ENCODE measurements around the gene ABCF3.

The ABCF3 gene

GRCh38 chr3:184188080-184188479 is 2.1 kb downstream of the ABCF3 start:
- no peak for DNase-seq (ENCODE audit: low spot score)

GRCh38 chr3:184189421-184189820 is 3.4 kb downstream of the ABCF3 start:
- DNase-seq (ENCODE audit: low spot score), result no peak

- DNase-seq (ENCODE audit: low spot score), result no peak
Measured at GRCh38 chr3:184192889-184193288, 6.9 kb downstream of the ABCF3 start.

GRCh38 chr3:184193991-184194539 is 8.1 kb downstream of the ABCF3 start:
- no peak for DNase-seq (ENCODE audit: low spot score)

- no peak for DNase-seq (ENCODE audit: low spot score)
Measured at GRCh38 chr3:184196536-184196935, 10.5 kb downstream of the ABCF3 start.

- no peak for DNase-seq (ENCODE audit: low spot score)
Measured at GRCh38 chr3:184198509-184198908, 12.5 kb downstream of the ABCF3 start.

GRCh38 chr3:184200825-184201224 is 14.8 kb downstream of the ABCF3 start:
- no peak for DNase-seq (ENCODE audit: low spot score)

GRCh38 chr3:184203526-184203925 is 17.5 kb downstream of the ABCF3 start:
- no peak for DNase-seq (ENCODE audit: low spot score)

GRCh38 chr3:184209146-184209923 is 23.3 kb downstream of the ABCF3 start:
- DNase-seq (ENCODE audit: low spot score), result no peak

- no peak for DNase-seq (ENCODE audit: low spot score)
Measured at GRCh38 chr3:184211297-184211696, 25.3 kb downstream of the ABCF3 start.

GRCh38 chr3:184211718-184212117 is 25.7 kb downstream of the ABCF3 start:
- DNase-seq (ENCODE audit: low spot score), result no peak

- DNase-seq (ENCODE audit: low spot score), result no peak
Measured at GRCh38 chr3:184218814-184219213, 32.8 kb downstream of the ABCF3 start.

- DNase-seq (ENCODE audit: low spot score), result no peak
Measured at GRCh38 chr3:184222521-184222920, 36.5 kb downstream of the ABCF3 start.

GRCh38 chr3:184223946-184224345 is 37.9 kb downstream of the ABCF3 start:
- no peak for DNase-seq (ENCODE audit: low spot score)

- peak; percentile 30 for DNase-seq (ENCODE audit: low spot score)
Measured at GRCh38 chr3:184227481-184227935, 41.5 kb downstream of the ABCF3 start.

GRCh38 chr3:184228376-184229137 is 42.6 kb downstream of the ABCF3 start:
- DNase-seq (ENCODE audit: low spot score), result no peak

GRCh38 chr3:184229394-184230080 is 43.5 kb downstream of the ABCF3 start, which contains the start of gene VWA5B2:
Gene VWA5B2 (plus strand): TSS chr3:184229585. CDS start chr3:184230529, 944 bp downstream.
- peak; percentile 85 for DNase-seq (ENCODE audit: low spot score)

GRCh38 chr3:184230081-184230602 is 44.1 kb downstream of the ABCF3 start:
- DNase-seq (ENCODE audit: low spot score), result peak; percentile 51

- DNase-seq (ENCODE audit: low spot score), result no peak
Measured at GRCh38 chr3:184230603-184231528, 44.9 kb downstream of the ABCF3 start.

- DNase-seq (ENCODE audit: low spot score), result no peak
Measured at GRCh38 chr3:184231671-184232070, 45.7 kb downstream of the ABCF3 start.
